ENCODE results near the gene HDAC10.

HDAC10 gene

DNA sequence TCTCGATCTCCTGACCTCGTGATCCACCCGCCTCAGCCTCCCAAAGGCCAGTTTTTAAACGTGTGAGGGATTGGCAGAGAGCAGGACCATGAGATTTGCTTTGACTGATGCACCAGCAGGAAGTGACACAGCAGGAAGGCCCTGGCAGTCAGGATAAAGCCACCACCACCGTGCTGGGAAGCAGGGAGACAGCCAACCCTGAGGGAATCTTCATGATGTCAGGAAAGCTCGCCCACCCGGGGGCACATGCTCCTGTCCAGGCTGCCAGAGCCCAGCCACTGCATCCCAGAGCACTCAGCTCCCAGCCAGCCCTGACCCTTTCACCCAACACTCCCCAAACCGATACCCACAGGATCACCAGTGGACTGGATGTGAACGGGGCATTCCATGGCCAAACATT is 12.3 kb downstream of the HDAC10 start:
- no peak for DNase-seq (ENCODE audit: low read depth in 2 of 2)

DNA sequence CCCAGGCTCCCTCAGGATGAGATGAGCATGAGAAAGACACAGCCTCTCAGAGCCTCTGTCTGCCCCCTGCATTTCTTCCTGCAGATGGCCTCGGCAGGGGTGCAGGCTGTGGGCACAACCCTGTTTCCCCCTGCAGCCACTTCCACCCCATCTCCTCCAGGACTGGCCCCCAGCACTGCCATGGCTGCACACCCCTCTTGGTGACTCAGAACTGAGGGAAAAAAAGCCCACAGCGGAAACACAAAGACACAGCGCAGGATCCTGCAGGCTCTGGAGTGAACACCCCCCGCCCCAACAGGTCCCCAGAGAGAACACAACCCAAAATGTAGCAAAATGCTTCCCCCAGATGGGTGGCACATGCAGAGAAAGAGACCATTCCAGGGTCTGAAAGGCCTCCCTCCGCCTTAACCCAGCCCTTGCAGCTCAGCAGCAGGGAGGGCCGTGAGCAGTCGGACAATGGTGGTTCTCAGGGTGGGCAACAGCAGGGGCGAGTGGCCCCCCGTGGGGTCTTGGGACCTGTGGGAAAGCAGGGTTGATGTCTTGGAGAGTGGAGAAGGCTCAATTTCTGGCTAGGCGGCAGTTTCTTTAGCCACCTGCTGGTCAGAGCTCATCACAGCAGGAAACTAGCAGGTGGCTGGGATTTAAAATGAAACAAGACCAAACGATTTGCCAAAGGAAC is 14.2 kb downstream of the HDAC10 start:
- DNase-seq (ENCODE audit: low read depth in 2 of 2): no peak

DNA sequence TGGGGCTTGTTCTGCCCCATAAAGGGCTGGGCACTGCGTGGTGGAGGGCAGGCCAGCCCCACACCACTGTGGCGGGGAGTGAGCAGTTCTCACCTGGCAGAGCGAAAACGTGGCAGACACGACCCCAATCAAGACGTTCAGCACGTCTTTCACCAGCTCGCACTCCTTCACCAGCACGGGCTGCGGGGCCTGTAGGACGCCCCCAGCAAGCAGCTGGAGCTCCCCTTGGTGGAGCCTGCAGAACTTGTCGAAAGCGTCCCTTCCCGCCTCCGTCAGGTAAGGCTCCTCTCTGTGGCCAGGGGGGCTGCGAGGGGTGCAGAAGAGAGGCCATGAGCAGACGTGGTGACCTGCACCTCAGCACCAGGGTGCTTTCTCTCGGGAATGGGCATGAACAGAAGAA is 17.8 kb downstream of the HDAC10 start:
- DNase-seq (ENCODE audit: low read depth in 2 of 2): no peak

DNA sequence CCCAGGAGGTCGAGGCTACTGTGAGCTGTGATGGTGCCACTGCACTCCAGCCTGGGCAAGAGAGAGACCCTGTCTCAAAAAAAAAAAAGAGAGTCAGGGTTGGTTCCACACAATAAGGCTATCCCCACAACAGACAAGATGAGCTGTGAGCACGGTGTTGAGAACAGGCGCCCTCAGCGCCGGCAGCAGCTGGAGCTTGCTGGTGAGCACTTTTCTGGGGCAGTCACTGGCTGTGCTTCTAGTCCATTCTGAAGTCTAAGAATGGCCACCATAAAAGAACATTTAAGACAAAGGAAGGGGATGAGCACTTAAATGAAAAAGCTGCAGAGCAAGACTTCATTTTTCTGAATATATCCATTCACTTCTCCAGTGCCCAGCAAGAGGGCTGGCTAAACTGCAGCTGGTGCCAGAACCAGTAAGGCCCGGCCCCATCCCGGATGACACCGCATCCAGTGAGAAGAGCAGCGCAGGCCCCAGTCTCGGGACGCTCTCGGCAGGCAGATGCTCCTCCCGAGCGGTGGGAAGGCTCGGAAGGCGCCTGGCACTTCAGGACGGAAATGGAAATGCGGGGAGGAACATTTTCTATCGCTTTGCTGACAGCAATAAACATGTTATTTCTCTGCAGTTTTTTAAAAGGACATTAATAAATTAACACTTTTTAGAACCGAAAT is 18.4 kb downstream of the HDAC10 start:
- DNase-seq (ENCODE audit: low read depth in 2 of 2): no peak

DNA sequence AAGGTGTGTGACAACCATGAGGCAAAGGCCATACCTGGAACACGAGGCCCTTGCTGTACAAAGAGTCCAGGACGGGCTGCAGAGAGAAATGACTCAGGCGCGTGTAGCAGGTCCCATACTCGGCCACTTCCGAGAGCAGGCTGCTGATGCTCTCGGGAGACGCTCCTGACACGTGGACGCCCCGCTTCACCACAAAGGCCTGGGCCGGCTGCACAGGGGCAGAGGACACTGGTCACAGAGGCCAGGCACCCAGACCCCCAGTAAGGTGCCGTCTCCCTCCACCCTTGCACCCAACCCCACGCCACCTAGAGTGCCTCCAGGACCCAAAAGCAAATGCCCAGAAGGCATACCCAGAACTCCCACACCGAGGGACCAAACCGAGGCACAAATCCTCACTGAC is 21.7 kb downstream of the HDAC10 start:
- DNase-seq (ENCODE audit: low read depth in 2 of 2): no peak

DNA sequence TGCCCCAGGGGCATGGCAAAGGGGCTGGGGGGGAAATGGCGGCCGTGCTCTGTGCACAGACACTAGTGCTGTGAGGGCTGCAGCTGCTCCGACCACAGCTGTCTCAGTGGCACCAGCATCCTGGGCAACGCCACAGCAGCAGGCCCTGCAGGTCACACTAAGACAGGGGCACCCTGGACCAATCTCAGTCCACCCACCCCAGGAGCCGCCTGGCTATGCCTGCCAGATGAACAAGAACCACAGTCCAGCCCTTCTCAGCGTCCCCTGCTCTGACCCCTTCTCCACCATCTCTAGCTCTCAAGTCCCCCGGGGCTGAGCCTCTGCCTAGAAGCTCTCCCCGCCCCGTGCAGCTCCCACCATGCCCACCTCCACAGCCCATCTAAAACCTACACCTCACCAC is 22.7 kb downstream of the HDAC10 start:
- DNase-seq (ENCODE audit: low read depth in 2 of 2): no peak

DNA sequence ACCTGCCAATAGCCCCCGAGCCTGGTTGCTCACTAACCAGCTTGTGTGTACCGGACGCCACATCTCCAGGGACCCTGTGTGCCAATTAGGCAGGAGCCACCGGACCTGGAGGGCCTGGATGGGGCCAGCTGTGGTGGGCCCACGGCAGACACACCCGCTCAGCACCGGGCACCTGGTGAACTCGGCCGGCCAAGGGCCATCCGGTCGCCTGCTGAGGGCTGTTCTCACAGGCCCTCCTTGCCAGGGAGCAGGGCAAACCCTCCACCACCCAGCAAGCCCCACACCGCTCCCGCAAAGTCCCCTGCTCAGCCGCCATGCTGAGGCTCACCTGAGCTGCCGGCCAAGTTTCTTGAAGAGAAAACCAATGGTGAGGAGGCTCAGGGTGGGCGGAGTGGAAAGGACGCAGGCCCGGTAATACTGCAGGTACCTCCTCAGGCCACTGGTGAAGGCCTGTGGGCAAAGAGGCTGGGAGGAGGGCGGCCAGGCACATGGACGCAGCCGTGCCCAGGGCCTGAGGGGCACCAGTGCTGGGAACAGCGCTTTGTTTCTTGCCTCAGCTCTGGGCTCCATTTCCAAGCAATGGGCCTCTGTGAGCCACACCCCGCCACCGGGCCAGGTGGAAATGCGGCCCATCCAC is 23.4 kb downstream of the HDAC10 start:
- DNase-seq (ENCODE audit: low read depth in 2 of 2): no peak

DNA sequence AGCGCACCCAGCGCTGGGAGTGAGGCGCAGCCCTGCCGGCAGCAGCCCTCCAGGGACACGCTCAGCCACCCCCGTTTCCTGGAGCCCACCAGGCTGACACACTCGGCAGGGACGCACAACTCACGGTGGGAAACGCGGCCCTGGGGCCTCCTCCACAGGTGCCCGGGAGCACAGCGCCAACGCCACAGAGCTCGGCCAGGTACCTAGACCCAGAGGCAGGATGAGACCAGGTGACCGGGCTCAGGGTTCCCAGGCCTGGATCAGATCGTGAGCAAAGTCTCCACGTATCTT is 24.2 kb downstream of the HDAC10 start:
- no peak for DNase-seq (ENCODE audit: low read depth in 2 of 2)

DNA sequence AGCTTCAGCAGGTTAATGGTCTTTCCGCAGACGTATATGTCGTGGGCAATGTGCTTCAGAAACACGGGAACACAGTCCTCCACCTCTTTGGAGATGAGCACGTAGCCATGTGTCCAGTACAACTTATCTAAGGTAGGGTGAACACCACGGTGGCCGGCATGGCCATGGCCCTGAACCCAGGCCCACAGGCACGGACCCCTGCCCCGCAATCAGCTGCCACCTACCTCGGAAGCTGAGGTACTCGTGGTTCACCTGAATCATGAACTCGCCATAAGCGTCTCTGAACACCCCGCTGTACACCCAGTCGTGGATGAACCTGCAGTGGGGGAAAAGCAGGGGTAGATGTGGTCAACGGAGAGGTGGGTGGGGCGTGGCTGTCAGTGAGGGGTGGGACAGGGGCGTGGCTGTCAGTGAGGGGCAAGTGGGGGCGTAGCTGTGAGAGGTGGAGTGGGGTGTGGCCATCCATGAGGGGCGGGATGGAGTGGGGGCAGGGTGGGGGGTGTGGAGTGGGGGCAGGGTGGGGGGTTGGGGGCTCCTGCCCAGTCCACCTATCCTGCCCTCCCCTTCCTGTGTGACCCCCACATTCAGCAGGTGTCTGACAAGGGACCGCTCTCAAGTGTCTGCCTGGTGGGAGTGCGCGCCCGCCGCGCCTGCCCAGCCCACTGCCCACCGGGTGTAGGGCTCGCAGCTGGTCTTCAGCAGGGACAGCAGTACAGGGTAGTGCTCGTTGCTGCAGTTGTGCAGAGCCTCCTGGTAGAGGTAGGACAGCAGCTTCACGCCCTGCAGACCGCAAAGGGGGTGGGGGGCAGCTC is 24.8 kb downstream of the HDAC10 start:
- DNase-seq (ENCODE audit: low read depth in 2 of 2): no peak

DNA sequence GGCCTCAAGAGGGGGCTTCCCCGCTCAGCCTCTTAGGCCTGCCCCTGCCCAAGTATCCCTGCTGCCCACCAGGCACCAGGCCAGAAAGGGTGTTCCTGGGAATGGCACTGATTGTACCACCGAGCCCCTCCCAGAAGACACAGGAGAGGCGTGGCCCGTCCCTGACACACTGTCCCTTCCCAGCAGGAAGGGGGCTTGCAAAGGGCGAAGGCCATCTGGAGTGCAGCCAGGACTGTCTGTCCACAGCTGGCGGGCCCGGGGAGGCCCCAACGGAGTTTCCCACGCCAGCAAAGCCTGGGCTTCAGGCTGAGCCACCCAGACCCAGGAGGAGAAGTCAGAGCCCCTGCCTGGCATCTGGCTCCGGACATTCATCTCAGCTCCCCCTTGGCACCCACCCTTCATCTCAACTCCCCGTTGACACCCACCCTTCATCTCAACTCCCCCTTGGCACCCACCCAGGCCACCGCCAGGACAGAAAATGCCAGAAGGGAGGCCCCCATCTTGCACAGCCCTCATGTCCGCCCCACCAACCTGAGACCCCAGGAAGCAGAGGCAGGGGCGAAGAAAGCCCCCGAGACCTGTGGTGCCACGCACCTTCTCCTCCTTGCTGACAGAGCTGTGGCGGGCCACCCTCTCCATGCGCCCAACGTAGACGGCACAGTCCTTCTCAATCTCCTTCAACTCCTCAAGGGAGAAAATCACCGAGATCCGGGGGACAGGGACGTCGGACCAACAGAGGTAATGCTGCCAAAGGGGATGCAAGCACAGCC is 25.7 kb downstream of the HDAC10 start:
- DNase-seq (ENCODE audit: low read depth in 2 of 2): no peak

DNA sequence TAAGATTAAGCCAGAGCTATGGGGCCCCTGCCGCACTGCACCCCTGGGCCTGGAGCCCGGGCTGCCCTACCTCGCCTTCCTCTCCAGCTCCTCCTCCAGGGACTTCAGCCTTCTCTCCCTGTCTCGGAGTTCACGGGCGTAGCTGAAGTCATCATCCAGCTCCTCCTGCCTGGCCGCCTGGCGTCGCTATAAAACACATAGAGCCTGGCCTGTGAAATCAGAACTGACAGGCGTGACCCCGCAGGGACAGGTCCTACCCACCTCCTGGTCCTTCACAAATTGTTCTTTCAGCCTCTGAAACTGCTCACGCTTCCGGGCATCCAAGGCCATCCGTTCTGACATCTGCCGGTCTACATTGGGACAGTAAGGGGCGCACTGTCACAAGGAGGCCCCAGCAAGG is 27.0 kb downstream of the HDAC10 start:
- DNase-seq (ENCODE audit: low read depth in 2 of 2): no peak

DNA sequence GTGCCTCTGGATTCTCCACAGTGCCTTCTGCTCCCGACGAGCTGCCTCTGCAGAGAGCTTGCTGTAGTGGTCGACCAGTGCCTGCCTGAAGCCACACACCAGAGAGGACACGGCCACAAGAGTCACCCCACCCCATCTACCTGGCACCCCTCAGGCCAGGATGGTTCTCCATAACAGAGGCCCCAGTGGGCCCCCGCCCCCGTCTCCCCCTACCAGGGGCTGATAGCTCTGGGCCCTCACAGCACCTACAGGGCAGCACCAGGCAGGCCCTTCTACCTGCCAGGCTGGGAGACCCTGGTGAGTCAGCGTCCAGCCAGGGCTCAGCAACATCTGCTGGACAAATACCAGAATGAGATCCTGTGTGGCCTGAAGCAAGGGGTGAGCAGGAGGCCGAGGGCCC is 28.6 kb downstream of the HDAC10 start:
- no peak for DNase-seq (ENCODE audit: low read depth in 2 of 2)

DNA sequence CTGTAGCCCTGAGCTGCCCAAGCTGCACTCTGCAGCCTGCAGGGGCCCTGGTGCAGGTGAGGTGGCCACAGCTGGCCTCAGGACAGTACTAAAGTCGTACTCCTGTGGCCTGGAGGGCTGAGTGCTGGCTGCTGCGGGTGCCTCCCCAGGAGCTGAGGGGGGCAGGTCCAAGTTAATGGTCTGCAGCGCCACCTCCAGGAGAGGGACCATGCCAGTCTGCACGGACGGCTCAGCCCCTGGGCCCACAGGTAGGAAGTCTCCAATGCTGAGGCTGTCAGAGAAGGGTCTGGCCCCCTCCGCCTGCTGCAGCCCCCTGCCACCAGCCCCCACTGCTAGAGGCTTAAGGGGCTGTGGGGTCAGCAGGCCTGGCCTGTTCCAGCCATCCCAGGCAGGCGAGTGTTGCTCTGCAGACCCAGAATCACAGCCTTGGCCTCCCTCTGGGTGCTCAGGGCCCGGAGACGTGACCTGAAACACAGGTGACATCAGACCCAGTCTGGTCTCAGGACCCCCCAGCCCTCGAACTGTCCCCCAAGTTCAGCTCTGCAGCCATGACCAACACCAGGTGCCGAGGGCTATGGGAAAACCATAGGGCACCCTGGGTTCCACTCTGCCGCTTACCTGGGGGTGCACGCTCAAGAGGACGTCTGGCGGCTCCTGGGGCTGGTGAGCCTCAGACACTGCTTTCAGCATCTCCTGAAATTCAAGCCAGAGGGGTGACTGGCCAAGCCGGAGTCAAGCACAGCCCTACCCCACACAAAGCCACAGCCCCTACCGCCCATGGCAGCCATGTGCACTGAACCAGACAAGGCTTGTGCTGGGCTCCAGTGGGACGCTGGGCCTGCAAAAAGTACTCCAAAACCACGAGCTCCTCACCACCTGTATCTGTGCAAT is 29.4 kb downstream of the HDAC10 start:
- DNase-seq (ENCODE audit: low read depth in 2 of 2): no peak

DNA sequence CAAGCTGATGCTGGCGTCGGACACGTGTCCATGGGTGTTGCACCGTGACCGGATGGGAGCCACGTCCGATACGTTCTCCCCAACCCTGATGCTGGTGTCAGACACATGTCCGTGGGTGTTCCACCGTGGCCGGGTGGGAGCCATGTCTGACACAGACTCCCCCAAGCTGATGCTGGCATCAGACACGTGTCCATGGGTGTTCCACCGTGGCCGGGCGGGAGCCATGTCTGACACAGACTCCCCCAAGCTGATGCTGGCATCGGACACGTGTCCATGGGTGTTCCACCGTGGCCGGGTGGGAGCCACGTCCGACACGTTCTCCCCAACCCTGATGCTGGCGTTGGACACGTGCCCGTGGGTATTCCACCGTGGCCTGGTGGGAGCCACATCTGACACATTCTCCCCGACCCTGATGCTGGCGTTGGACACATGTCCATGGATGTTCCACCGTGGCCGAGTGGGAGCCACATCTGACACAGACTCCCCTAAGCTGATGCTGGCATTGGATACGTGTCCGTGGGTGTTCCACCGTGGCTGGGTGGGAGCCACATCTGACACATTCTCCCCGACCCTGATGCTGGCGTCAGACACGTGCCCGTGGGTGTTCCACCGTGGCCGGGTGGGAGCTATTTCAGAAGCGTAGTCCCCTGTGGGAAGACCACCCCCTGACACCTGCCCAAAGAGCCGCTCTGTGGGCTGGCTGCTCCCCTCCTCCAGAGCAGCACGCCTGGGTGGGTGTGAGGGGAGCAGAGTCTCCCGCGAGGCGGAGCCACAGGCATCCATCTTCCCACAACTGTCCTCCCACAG is 30.3 kb downstream of the HDAC10 start:
- DNase-seq (ENCODE audit: low read depth in 2 of 2): no peak

DNA sequence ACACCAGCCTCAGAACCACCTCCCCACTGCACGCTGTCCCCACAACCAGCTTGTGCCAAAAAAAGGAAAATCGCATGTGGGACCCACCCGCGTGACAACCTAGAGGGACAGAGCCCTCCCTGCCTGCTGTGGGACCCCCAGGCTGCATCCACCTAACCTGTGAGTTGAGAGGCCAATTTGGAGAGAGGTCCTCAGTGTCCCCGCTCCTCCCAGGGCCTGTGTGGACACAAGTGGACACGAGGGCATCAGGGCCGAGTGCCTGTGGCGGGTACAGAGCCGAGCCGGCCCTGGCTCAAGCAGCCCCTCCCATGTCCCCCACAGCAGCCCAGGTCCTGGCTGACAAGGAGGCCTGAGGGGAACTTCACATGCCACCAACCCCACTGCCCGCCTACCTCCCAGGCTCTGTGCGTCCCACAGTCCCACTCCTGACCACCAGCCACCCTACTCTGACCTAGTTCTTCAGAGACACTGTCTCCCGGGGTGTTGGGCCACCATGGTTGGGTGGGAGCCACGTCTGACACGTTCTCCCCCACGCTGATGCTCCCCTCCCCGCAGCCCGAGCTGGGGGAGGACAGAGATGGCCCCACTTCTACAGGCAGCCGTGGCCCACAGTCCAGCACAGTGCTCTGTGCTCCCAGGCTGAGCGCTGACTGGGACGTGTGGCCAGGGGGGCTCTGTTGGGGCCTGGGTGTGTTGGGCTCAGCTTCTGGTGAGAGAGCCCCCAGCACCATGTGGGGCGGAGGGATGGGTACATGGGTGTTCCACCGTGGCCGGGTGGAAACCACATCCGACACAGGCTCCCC is 31.1 kb downstream of the HDAC10 start:
- DNase-seq (ENCODE audit: low read depth in 2 of 2): no peak

DNA sequence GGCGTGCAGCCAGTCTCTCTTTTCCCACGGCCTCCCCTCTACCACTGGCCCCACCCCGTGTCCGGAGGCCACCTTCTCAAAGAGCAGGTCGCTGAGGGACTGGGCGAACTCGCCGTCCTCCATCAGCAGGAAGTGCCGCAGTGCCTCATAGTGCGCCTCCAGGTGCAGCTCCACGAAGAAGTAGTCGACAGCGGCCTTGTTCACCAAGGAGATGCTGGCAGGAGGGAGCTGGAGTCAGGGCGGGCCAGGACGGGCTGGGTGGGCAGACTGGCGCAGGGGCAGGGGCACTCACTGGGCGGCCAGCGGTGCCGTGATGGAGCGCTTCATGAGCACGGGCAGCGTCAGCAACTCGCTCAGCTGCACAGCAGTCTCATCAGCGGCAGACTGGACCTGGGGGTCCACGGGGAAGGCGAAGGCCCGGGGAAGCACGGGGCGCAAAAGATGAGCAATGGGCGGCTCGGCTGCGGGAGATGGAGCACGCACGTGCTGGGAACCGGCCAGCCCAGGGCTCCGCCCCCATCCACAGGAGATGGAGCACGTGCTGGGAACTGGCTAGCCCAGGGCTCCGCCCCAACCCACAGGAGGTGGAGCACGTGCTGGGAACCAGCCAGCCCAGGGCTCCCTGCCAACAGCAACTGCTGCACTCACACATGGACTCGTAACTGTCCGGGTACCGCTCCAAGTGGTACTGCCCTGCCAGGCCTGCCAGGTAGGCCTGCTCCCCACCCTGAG is 31.9 kb downstream of the HDAC10 start:
- peak; percentile 59 to 60 for DNase-seq (ENCODE audit: low read depth in 2 of 2)

DNA sequence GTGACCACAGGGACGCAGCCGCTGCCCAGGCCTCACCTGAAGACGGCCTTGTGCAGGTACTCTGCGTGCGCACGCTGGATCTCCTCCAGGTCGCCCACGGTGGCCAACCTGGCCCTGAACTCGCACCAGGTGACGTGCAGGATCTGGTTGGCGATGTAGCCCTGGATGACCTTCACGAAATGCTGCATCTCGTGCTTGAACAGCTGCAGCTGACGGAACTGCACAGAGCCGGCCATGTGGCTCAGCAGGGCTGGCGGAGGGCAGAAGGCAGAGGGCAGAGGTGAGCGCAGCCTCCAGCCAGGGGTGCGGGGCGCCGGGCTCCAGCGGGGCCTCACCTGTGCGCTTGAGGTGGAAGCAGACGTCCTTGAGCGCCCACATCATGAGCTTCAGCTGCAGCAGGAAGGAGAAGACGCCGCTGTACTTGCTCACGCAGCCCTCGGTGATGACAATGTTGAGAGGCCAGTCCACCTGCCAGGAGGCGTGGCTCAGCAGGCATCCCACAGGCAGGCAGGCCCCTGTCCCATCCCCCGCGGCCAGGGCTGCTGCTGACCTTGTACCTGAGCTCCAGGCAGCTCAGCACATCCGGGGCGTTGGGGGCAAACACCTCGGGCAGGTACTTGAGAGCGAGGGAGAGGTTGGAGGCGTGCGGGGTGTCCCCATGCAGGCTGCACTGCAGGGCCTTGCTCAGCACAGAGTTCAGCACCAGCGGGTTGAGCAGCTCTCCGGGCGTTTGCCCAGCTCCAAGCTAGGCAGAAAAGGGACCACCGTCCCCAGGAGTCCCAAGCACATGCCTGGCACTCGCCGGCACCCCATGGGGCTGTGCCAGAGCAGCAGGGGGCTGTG is 32.7 kb downstream of the HDAC10 start:
- DNase-seq (ENCODE audit: low read depth in 2 of 2): no peak

Data from fibroblast of skin of left quadriceps (primary cell).